Ovary (tissue), 3 donors: Measurements from ENCODE around the gene AKT3.

Experiments
- CTCF ChIP-seq, 3 donors: fragments of 450-650 bp in 2 of 3; fragments of 200-600 bp in 1 of 3; IDR thresholded peaks; one replicate each; pipeline versions ENCODE4 v1.5.1 to v1.8.0; 2016 to 2022; ENCODE audit warnings: antibody characterized with exemption in 3 of 3, mild to moderate bottlenecking in 1 of 3
- POLR2A ChIP-seq: fragments of 450-650 bp; IDR thresholded peaks from one replicate; pipeline ENCODE4 v1.6.1; 2017; ENCODE audit warnings: antibody characterized with exemption, mild to moderate bottlenecking, moderate library complexity
- donor health status: DM: no; HTN: no; CAD: no.

GRCh38 chr1:243526180-243526579 is 323.9 kb downstream of the AKT3 start:
- TF ChIP-seq CTCF (IDR thresholded peaks at IDR 0.05), result no peak
- TF ChIP-seq POLR2A, result no peak
